Lower lobe of right lung (tissue), 2 donors: ENCODE data around the gene NMT1. TPM values are rescaled to one million over a fixed set of nuclear protein-coding genes. Genes with fewer than 3 reads are reported as not detected.

ENCODE experiments used
- ATAC-seq, 2 donors: fragments of 200-7000 bp; cut with Tn5 transposase; one replicate each; pipeline ENCODE4 v1.9.1; 2020 to 2022; ENCODE audit warnings: mild to moderate bottlenecking in 2 of 2, moderate library complexity in 2 of 2
- DNase-seq: peaks from one replicate; pipeline ENCODE4 v3.0.0-alpha.2; 2020
- H3K27ac ChIP-seq: fragments of 200-600 bp; one replicate; pipeline ENCODE4 v1.8.0; 2022
- H3K27me3 ChIP-seq: fragments of 200-600 bp; one replicate; pipeline ENCODE4 v1.8.0; 2022; ENCODE audit warnings: low read depth
- H3K36me3 ChIP-seq: fragments of 200-600 bp; one replicate; pipeline ENCODE4 v1.8.0; 2022; ENCODE audit warnings: mild to moderate bottlenecking
- H3K4me1 ChIP-seq: fragments of 200-600 bp; one replicate; pipeline ENCODE4 v1.8.0; 2022
- H3K4me3 ChIP-seq: fragments of 200-600 bp; one replicate; pipeline ENCODE4 v1.8.0; 2022; ENCODE audit warnings: mild to moderate bottlenecking
- H3K9me3 ChIP-seq: fragments of 200-600 bp; one replicate; pipeline ENCODE4 v1.8.0; 2022
- intact Hi-C: fragments of 100-400 bp; cut with DNase I; formaldehyde crosslinking; loops from one replicate; pipeline ENCODE4 v1.11.0; 2022
- total RNA-seq: library from RNA; stranded (reverse); fragmentation: NEBNext Ultra II Directional; extraction: Animal tissue kit (Norgen Biotek cat#: 25700); gene quantifications from one replicate; pipeline ENCODE4 v1.2.1, GENCODE V29; 2021
- TF ChIP-seq, protein P1 (sequence below): fragments of 200-600 bp; IDR thresholded peaks from one replicate; pipeline ENCODE4 v1.8.0; 2022; ENCODE audit warnings: antibody characterized with exemption, mild to moderate bottlenecking
- donor health status: DM: no; HTN: yes; CAD: no; lungs with severe emphysema.

NMT1 gene
- total RNA-seq, 1 donor from 2014 or later: 117 TPM

DNA sequence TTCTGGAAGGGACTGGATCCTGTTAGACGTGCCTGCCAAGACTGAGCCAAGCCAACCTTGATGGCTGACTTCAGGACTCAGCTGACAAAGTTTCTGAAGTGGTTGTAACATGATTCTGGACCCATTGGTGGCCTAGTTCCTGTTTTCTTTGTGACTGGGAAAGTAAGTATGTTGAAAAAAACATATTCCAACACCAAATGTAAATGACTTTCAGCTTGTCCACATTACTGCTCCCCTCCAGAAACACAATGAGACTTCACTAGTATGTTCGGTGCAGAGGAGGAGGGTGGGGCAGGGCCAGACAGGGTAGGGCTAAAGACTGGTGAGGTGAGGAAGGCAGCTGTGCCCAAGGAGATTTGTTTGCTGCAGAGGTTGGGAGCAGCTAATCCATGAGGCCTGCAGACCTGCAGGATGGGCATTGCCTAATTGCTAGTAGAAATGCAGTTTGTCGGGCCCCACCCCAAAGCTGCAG lies 26.4 kb downstream of the NMT1 start:
- no peak overlapping the region for H3K4me3 ChIP-seq
- no peak overlapping the region for H3K27ac ChIP-seq
- intact Hi-C loops: no loop called here
- DNase-seq: no peak
- peaks cover 18% of the 10 kb centered on the region for H3K4me1 ChIP-seq
- H3K9me3 ChIP-seq: no peaks in the 10 kb centered on the region
- H3K27me3 ChIP-seq: no peaks in the 10 kb centered on the region
- TF ChIP-seq, protein P1, sequence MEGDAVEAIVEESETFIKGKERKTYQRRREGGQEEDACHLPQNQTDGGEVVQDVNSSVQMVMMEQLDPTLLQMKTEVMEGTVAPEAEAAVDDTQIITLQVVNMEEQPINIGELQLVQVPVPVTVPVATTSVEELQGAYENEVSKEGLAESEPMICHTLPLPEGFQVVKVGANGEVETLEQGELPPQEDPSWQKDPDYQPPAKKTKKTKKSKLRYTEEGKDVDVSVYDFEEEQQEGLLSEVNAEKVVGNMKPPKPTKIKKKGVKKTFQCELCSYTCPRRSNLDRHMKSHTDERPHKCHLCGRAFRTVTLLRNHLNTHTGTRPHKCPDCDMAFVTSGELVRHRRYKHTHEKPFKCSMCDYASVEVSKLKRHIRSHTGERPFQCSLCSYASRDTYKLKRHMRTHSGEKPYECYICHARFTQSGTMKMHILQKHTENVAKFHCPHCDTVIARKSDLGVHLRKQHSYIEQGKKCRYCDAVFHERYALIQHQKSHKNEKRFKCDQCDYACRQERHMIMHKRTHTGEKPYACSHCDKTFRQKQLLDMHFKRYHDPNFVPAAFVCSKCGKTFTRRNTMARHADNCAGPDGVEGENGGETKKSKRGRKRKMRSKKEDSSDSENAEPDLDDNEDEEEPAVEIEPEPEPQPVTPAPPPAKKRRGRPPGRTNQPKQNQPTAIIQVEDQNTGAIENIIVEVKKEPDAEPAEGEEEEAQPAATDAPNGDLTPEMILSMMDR: no peak
- no peak for ATAC-seq
- H3K36me3 ChIP-seq: peaks cover 97% of the 10 kb centered on the region

- Histone ChIP-seq H3K36me3 (peaks cover 92% of the 10 kb centered on the region), H3K9me3 (no peaks in the 10 kb centered on the region), H3K4me1 (peaks cover 23% of the 10 kb centered on the region), H3K27me3 (no peaks in the 10 kb centered on the region), H3K4me3 (no peak overlapping the region), H3K27ac (no peak overlapping the region)
- intact Hi-C loops: no loop called here
- TF ChIP-seq, protein P1: no peak
- DNase-seq (no peak), ATAC-seq (no peak)
These were observed 26.9 kb downstream of the NMT1 start for GRCh38 chr17:45087978-45088377.

DNA sequence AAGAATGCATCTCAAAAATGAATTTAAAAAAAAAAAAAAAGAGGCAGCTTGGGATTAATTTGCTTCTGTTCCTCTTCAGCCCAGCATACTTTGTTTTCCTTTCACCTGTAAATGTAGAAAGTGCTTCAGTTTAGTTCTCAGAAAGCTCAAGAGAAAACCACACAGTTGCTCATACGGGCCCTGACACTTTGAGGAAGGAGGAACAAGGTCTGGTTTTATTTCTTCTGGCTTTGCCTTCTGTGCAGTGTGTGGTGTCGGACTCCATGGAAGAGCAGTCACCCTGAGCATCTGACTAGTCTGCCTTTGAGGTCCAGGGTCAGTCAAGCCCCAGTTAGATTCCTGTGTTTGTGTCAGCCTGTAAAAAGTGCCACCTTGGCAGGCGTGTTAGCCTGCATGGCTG lies 27.6 kb downstream of the NMT1 start:
- peaks cover 30% of the 10 kb centered on the region for H3K4me1 ChIP-seq
- TF ChIP-seq, protein P1: no peak
- no peaks in the 10 kb centered on the region for H3K27me3 ChIP-seq
- H3K9me3 ChIP-seq: no peaks in the 10 kb centered on the region
- peaks cover 89% of the 10 kb centered on the region for H3K36me3 ChIP-seq
- ATAC-seq (no peak), DNase-seq (no peak)
- H3K27ac ChIP-seq: no peak overlapping the region
- intact Hi-C loops: no loop called here
- no peak overlapping the region for H3K4me3 ChIP-seq

DNA sequence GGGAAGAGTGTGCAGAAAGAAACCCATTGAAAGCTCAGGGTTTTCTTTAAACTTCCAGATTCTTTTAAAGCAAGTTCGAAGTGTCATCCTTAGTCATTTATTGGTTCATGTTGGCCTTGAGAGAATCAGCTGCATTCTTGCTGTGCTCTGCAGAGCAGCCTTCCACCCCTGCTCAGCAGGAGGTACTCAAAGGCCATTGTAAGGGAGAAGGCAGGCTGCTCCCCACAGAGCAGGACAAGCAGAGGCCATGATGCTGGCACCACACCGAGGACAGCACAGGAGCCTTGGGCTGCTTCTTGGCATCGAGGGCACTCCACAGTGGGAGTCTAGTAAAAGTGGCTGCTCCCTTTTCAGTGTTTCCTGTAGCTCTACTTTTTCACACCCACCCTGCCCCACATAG lies 29.6 kb downstream of the NMT1 start:
- TF ChIP-seq, protein P1: no peak
- Histone ChIP-seq H3K4me1 (peaks cover 36% of the 10 kb centered on the region), H3K4me3 (no peak overlapping the region), H3K36me3 (peaks cover 89% of the 10 kb centered on the region), H3K27ac (peak overlapping the region; percentile 4), H3K27me3 (no peaks in the 10 kb centered on the region), H3K9me3 (no peaks in the 10 kb centered on the region)
- ATAC-seq (no peak), DNase-seq (no peak)
- intact Hi-C loops: no loop called here

DNA sequence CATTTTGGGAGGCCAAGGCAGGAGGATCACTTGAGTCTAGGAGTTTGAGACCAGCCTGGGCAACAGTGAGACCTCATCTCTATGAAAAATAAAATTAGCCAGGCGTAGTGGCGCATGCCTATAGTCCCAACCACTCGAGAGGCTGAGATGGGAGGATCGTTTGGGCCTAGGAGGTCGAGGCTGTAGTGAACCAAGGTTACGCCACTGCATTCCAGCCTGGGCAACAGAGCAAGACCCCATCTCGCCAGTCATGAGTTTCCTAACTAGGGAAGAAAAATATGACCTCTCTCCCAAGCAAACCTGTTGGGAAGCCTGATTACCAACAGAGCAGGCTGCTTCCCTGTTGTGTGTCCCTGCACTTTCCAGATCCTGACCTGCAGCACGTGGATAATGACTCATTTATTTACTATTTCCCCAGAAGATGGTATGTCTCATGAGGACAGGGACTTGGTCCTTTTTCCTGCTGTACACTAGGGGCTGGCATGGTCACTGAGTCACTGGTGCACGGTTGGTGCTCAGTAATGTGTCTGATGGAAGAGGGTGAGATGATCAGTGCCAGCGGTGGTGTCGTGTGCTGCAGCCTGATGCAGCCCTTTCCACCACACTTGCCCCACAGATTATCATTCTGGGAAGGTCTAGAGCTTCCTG lies 30.8 kb downstream of the NMT1 start:
- intact Hi-C loops: no loop called here

More for the DNA sequence above, 30.8 kb downstream of the NMT1 start:
- DNase-seq: no peak
- H3K27ac ChIP-seq: peak overlapping the region; percentile 81
- no peaks in the 10 kb centered on the region for H3K27me3 ChIP-seq
- H3K9me3 ChIP-seq: no peaks in the 10 kb centered on the region
- H3K36me3 ChIP-seq: peaks cover 89% of the 10 kb centered on the region
- no peak overlapping the region for H3K4me3 ChIP-seq
- ATAC-seq: no peak
- peaks cover 36% of the 10 kb centered on the region for H3K4me1 ChIP-seq
- TF ChIP-seq, protein P1: no peak
